ENCODE data around the gene TFPT.

The TFPT gene

GRCh38 chr19:54124393-54124792 is 8.9 kb upstream of the TFPT start:
- ChIA-PET CTCF (no interaction called here), POLR2A (ENCODE audit: low non-redundant PET) (interaction anchor here (1.1 kb wide), 1 partner anchor 9 kb away, joined by 5 read pairs; the partner anchor contains the start of genes PRPF31 and TFPT)
- DNase-seq (ENCODE audit: low spot score): no peak
- no peak for TF ChIP-seq CTCF (conservative IDR thresholded peaks at IDR 0.05; ENCODE audit: low read depth)
- no peak overlapping the region for H3K27ac ChIP-seq

GRCh38 chr19:54123682-54124081 is 8.2 kb upstream of the TFPT start:
- POLR2A ChIA-PET (ENCODE audit: low non-redundant PET): interaction anchor here (1.1 kb wide), 1 partner anchor 8 kb away, joined by 5 read pairs; the partner anchor contains the start of genes PRPF31 and TFPT
- no peak for DNase-seq (ENCODE audit: low spot score)
- no peak for TF ChIP-seq CTCF (conservative IDR thresholded peaks at IDR 0.05; ENCODE audit: low read depth)
- H3K27ac ChIP-seq: no peak overlapping the region
- CTCF ChIA-PET: no interaction called here

- POLR2A ChIA-PET (ENCODE audit: low non-redundant PET): no interaction called here
- DNase-seq (ENCODE audit: low spot score): no peak
Measured at GRCh38 chr19:54121259-54121658, 5.8 kb upstream of the TFPT start.

DNA sequence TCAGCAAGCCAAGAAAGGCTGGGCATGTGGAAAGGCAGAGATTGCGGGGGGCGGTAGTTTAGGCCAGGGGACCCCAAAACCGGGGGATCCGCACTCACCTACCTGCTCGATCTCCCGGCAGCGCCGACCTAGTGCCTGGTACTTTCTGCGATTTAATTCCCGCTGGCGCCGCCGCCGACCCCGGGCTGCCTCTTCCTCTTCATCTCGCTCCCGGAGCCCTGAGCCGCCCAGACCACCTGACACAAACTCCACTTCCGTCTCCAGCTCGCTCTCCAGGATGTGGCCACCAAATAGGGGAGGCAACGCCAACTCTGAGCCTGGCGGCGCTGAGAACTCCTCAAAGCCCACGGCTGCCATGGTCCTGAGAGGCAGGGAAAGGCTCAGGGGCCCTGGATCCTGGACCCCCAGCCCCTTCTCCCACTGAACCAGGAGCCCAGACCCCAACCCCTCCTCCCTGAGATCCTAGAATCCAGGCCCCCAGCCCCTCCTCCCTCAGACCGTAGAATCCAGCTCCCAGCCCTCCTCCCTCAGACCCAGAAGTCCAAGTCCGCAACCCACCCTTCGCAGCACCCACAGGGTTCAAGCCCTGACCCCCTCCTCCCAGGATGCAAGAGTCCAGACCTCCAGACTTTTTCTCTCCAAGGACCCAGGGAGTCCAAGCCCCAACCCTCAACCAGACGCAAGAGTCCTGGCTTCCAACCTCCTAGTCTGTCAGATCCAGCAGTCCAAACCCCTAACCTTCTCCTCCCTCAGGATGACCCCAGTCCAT is 933 bp downstream of the TFPT start:
- CTCF ChIA-PET: no interaction called here

More at GRCh38 chr19:54121259-54121658, 5.8 kb upstream of the TFPT start:
- CTCF ChIA-PET: interaction anchor here (0.7 kb wide), 1 partner anchor 85 kb away, joined by 3 read pairs; no protein-coding TSS in a partner anchor
- H3K27ac ChIP-seq: peak overlapping the region; percentile 5; the same call in 1 of the 2 replicates
- no peak for TF ChIP-seq CTCF (conservative IDR thresholded peaks at IDR 0.05; ENCODE audit: low read depth)

DNA sequence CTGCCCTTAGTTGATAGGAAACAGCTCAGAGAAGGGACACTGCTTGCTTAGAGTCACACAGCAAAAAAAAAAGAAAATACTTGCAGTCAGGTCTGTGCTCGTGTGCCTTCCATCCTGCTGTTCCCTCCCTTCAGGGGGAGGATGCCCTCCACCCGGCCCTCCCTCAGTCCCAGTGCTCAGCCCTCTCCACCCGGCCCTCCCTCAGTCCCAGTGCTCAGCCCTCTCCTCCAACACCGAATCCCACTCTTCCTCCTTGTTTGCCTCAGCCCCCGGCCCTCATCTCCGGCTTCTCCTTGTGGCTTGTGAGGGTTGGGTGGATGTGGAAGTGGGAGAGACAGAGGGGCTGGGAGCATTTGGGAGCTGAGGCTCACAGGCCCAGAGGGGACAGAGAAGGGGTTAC is 5.8 kb downstream of the TFPT start:
- DNase-seq (ENCODE audit: low spot score): no peak
- peak overlapping the region; percentile 19; the same call in 1 of the 2 replicates for H3K27ac ChIP-seq
- POLR2A ChIA-PET (ENCODE audit: low non-redundant PET): no interaction called here
- CTCF ChIA-PET: no interaction called here
- TF ChIP-seq CTCF (conservative IDR thresholded peaks at IDR 0.05; ENCODE audit: low read depth): no peak

More for the DNA sequence above, 933 bp downstream of the TFPT start:
- POLR2A ChIA-PET (ENCODE audit: low non-redundant PET): interaction anchor here (0.6 to 1.1 kb wide), 2 partner anchors 9 to 11 kb away, joined by 5 read pairs; no protein-coding TSS in a partner anchor
- peak overlapping the region; percentile 87 for H3K27ac ChIP-seq
- no peak for TF ChIP-seq CTCF (conservative IDR thresholded peaks at IDR 0.05; ENCODE audit: low read depth)
- no peak for DNase-seq (ENCODE audit: low spot score)

- CTCF ChIA-PET: interaction anchor here (0.6 kb wide), 1 partner anchor 201 kb away, joined by 5 read pairs; no protein-coding TSS in a partner anchor
- no peak for TF ChIP-seq CTCF (conservative IDR thresholded peaks at IDR 0.05; ENCODE audit: low read depth)
- POLR2A ChIA-PET (ENCODE audit: low non-redundant PET): no interaction called here
Measured at GRCh38 chr19:54108496-54108895, 7.0 kb downstream of the TFPT start.

More at GRCh38 chr19:54108496-54108895, 7.0 kb downstream of the TFPT start:
- no peak for DNase-seq (ENCODE audit: low spot score)
- peak overlapping the region; percentile 19; the same call in 1 of the 2 replicates for H3K27ac ChIP-seq

Data from RWPE1 (cell line).